Measurements from ENCODE around the gene ATP5MK. TPM values are rescaled to one million over a fixed set of nuclear protein-coding genes. Genes with fewer than 3 reads are reported as not detected.

Gene ATP5MK
- total and polyA plus RNA-seq, 12 donors: 173 to 1,315 (median 432) TPM

- peaks cover 20 to 39% of the 10 kb centered on the region in 2 donors for H3K4me1 ChIP-seq (replicated peaks in 1 of 2)
- H3K27ac ChIP-seq: no peak overlapping the region
- H3K36me3 ChIP-seq (replicated peaks in 1 of 2): peaks cover 0 to 33% of the 10 kb centered on the region in 2 donors
- H3K4me3 ChIP-seq: no peak overlapping the region
- WGBS, 4 donors: 85 to 91% (median 89%) methylated on average over 14 of the region's 14 CpGs
- DNase-seq: no peak
- intact Hi-C loops (cut with DNase I): no loop called here
- TF ChIP-seq POLR2A (IDR thresholded peaks at IDR 0.05): no peak
- TF ChIP-seq, protein P1, sequence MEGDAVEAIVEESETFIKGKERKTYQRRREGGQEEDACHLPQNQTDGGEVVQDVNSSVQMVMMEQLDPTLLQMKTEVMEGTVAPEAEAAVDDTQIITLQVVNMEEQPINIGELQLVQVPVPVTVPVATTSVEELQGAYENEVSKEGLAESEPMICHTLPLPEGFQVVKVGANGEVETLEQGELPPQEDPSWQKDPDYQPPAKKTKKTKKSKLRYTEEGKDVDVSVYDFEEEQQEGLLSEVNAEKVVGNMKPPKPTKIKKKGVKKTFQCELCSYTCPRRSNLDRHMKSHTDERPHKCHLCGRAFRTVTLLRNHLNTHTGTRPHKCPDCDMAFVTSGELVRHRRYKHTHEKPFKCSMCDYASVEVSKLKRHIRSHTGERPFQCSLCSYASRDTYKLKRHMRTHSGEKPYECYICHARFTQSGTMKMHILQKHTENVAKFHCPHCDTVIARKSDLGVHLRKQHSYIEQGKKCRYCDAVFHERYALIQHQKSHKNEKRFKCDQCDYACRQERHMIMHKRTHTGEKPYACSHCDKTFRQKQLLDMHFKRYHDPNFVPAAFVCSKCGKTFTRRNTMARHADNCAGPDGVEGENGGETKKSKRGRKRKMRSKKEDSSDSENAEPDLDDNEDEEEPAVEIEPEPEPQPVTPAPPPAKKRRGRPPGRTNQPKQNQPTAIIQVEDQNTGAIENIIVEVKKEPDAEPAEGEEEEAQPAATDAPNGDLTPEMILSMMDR (IDR thresholded peaks at IDR 0.05): no peak
- H3K27me3 ChIP-seq: no peaks in the 10 kb centered on the region
- H3K9me3 ChIP-seq (replicated peaks in 1 of 3): no peaks in the 10 kb centered on the region
Observed at GRCh38 chr10:103394180-103394579, 2.1 kb downstream of the ATP5MK start.

GRCh38 chr10:103382769-103383168, 13.5 kb downstream of the ATP5MK start:
- Histone ChIP-seq H3K4me1 (replicated peaks in 1 of 2) (no peaks in the 10 kb centered on the region), H3K27ac (no peak overlapping the region), H3K36me3 (replicated peaks in 1 of 2) (peaks cover 0 to 58% of the 10 kb centered on the region in 2 donors), H3K27me3 (no peaks in the 10 kb centered on the region), H3K4me3 (no peak overlapping the region), H3K9me3 (replicated peaks in 1 of 3) (no peaks in the 10 kb centered on the region)
- no peak for DNase-seq
- TF ChIP-seq POLR2A (IDR thresholded peaks at IDR 0.05): no peak
- TF ChIP-seq, protein P1 (IDR thresholded peaks at IDR 0.05): no peak
- intact Hi-C loops (cut with DNase I): no loop called here
- 88 to 97% (median 93%) methylated on average over 5 of the region's 5 CpGs for WGBS, 4 donors

DNA sequence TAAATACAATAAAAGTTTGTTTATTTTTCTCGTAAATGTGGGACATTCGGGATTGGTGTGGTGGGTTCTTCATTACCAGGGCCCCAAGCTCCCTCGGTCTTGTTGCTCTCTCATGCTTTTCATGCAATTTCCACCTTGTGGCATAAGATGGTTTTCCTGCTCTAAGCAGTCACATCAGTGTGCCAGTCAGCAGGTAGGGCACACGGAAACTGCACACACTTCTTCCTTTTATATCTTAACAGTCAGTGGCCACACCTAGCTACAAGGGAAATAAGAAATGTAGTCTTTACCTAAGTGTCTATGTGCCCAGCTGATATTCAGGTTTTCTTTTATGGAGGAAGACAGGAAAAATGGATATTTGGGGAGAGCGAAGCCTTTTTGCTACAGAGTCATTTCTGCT, 22.0 kb downstream of the ATP5MK start:
- TF ChIP-seq, protein P1 (IDR thresholded peaks at IDR 0.05): no peak
- no peak for TF ChIP-seq POLR2A (IDR thresholded peaks at IDR 0.05)
- no peak for DNase-seq
- intact Hi-C loops (cut with DNase I): no loop called here
- Histone ChIP-seq H3K9me3 (replicated peaks in 1 of 3) (no peaks in the 10 kb centered on the region), H3K4me1 (replicated peaks in 1 of 2) (peaks cover 0 to 1% of the 10 kb centered on the region in 2 donors), H3K27ac (no peak overlapping the region), H3K36me3 (replicated peaks in 1 of 2) (peaks cover 0 to 37% of the 10 kb centered on the region in 2 donors), H3K27me3 (no peaks in the 10 kb centered on the region), H3K4me3 (no peak overlapping the region)
- WGBS, 4 donors: 88 to 97% (median 96%) methylated on average over 5 of the region's 5 CpGs

DNA sequence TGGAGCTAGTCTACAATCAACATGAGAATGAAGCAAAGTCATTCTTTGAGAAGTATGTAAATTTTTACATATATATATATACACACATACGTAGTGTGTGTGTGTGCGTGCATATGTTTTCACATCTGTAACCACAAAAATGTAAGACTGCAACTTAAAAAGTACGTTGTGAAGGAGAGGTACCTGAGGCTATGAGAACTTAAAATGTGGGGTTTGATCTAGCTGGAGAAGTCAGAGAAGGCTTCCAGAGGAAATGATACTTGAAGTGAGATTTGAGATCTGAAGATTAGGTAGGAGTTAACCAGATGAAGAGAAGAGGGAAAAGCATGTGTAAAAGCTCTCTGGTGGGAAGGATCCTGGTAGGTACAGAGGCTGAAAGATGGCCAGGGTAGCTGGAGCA, 22.7 kb downstream of the ATP5MK start:
- Histone ChIP-seq H3K4me1 (replicated peaks in 1 of 2) (peaks cover 4 to 7% of the 10 kb centered on the region in 2 donors), H3K27me3 (no peaks in the 10 kb centered on the region), H3K27ac (no peak overlapping the region), H3K9me3 (replicated peaks in 1 of 3) (no peaks in the 10 kb centered on the region), H3K36me3 (replicated peaks in 1 of 2) (peaks cover 0 to 35% of the 10 kb centered on the region in 2 donors), H3K4me3 (no peak overlapping the region)
- DNase-seq: no peak
- 90 to 95% (median 91%) methylated on average over 3 of the region's 3 CpGs for WGBS, 4 donors
- intact Hi-C loops (cut with DNase I): no loop called here
- no peak for TF ChIP-seq POLR2A (IDR thresholded peaks at IDR 0.05)
- TF ChIP-seq, protein P1 (IDR thresholded peaks at IDR 0.05): no peak

Data from adrenal gland (tissue), 12 donors.